OCI-LY7 (cell line): Measurements from ENCODE around the gene TBC1D7.

ENCODE experiments used
- EZH2phosphoT487 ChIP-seq: fragments of 200-600 bp; sonication (generic); IDR thresholded peaks from 2 replicates; pipeline ENCODE4 v1.6.1; 2018; ENCODE audit warnings: low read depth, borderline replicate concordance, mild to moderate bottlenecking, mixed run types, antibody characterized with exemption, low read length, moderate library complexity, mixed read lengths
- TF ChIP-seq, protein P1 (sequence below): fragments of 200-600 bp; sonication (generic); conservative IDR thresholded peaks from 2 replicates; pipeline ENCODE4 v1.5.1; 2014; ENCODE audit warnings: mild to moderate bottlenecking, antibody characterized with exemption, low read length, moderate library complexity, mixed read lengths

DNA sequence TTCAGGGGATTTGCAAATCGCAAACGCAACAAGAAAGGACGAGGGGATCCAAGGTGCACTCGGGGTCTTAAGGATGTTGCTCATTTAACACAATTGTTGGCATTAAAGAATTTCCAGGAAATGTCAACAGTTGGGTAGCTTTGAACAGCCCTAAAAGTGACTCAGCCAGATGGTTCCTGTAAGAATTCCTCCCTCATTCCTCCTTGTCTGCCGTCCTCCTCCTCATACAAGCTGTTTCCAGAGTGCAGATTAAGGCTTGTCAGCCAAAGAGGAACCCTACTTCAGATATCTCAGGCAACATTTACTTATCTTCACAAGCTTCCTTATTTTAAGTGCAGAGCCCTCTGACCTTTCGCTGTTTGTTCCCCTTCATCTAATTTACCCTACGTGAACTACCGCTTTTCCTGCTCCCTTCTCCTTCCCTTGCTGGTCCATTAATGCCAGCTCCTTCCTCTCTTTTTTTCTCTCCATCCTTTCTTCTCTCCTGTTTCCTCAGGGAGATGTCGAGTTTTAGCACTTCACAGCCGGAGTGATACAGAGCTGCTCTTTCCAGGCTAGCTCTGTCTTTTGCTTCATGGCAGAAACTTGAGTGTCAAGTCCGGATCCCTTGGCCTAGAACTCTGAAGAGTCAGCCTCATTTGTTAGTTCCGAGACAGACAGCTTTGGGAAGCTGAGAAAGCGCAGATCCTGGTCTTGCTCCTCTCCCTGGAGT is 26.1 kb upstream of the TBC1D7 start:
- TF ChIP-seq, protein P1, sequence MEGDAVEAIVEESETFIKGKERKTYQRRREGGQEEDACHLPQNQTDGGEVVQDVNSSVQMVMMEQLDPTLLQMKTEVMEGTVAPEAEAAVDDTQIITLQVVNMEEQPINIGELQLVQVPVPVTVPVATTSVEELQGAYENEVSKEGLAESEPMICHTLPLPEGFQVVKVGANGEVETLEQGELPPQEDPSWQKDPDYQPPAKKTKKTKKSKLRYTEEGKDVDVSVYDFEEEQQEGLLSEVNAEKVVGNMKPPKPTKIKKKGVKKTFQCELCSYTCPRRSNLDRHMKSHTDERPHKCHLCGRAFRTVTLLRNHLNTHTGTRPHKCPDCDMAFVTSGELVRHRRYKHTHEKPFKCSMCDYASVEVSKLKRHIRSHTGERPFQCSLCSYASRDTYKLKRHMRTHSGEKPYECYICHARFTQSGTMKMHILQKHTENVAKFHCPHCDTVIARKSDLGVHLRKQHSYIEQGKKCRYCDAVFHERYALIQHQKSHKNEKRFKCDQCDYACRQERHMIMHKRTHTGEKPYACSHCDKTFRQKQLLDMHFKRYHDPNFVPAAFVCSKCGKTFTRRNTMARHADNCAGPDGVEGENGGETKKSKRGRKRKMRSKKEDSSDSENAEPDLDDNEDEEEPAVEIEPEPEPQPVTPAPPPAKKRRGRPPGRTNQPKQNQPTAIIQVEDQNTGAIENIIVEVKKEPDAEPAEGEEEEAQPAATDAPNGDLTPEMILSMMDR = no peak
- no peak for TF ChIP-seq EZH2phosphoT487
